Liver (tissue), 9 donors: ENCODE results near the gene PVALEF. TPM values are rescaled to one million over a fixed set of nuclear protein-coding genes. Genes with fewer than 3 reads are reported as not detected.

Source experiments
- DNase-seq: peaks from one replicate; pipeline ENCODE4 v3.0.0-alpha.2; 2017; ENCODE audit warnings: low spot score
- H3K27ac ChIP-seq, 2 donors: one replicate each; pipeline ENCODE4 v1.7.0; 2013; ENCODE audit warnings: inconsistent platforms in 2 of 2, low read length in 2 of 2, control low read depth in 1 of 2, low read depth in 1 of 2, mild to moderate bottlenecking in 1 of 2
- H3K27me3 ChIP-seq, 4 donors: one replicate each; pipeline versions ENCODE4 v1.6.1 to v1.7.0; 2013; ENCODE audit warnings: low read length in 3 of 4, inconsistent platforms in 1 of 4, mild to moderate bottlenecking in 1 of 4, moderate library complexity in 1 of 4; ENCODE audit not compliant: control insufficient read depth in 4 of 4, insufficient read depth in 4 of 4
- H3K36me3 ChIP-seq, 4 donors: one replicate each; pipeline versions ENCODE4 v1.6.1 to v1.7.0; 2013; ENCODE audit warnings: low read length in 3 of 4, mild to moderate bottlenecking in 3 of 4, low read depth in 1 of 4, moderate library complexity in 1 of 4; ENCODE audit not compliant: control insufficient read depth in 4 of 4, insufficient read depth in 3 of 4
- H3K4me1 ChIP-seq, 4 donors: one replicate each; pipeline versions ENCODE4 v1.6.1 to v1.7.0; 2013; ENCODE audit warnings: low read length in 3 of 4, mild to moderate bottlenecking in 3 of 4, moderate library complexity in 1 of 4; ENCODE audit not compliant: control insufficient read depth in 4 of 4, insufficient read depth in 4 of 4
- H3K4me3 ChIP-seq, 3 donors: one replicate each; pipeline versions ENCODE4 v1.6.1 to v1.7.0; 2013; ENCODE audit warnings: low read length in 3 of 3, control low read depth in 1 of 3, low read depth in 1 of 3, mild to moderate bottlenecking in 1 of 3
- H3K9ac ChIP-seq, 2 donors: one replicate each; pipeline ENCODE4 v1.7.0; 2013; ENCODE audit warnings: low read length in 2 of 2, mild to moderate bottlenecking in 2 of 2, moderate library complexity in 2 of 2, control low read depth in 1 of 2, low read depth in 1 of 2
- H3K9me3 ChIP-seq, 4 donors: one replicate each; pipeline versions ENCODE4 v1.6.1 to v1.7.0; 2013; ENCODE audit warnings: low read length in 3 of 4; ENCODE audit not compliant: control insufficient read depth in 4 of 4
- EGR1 ChIP-seq, 2 donors: IDR thresholded peaks; 2 replicates each; pipeline ENCODE4 v1.6.1; 2016 to 2018; ENCODE audit warnings: antibody characterized with exemption in 2 of 2, low read depth in 2 of 2
- FOXA1 ChIP-seq: IDR thresholded peaks from 2 replicates; pipeline ENCODE4 v1.6.1; 2016; ENCODE audit warnings: antibody characterized with exemption
- FOXA2 ChIP-seq: IDR thresholded peaks from 2 replicates; pipeline ENCODE4 v1.6.1; 2016; ENCODE audit warnings: antibody characterized with exemption
- GABPA ChIP-seq, 2 donors: IDR thresholded peaks in 1 of 2; conservative IDR thresholded peaks in 1 of 2; 2 replicates each; pipeline ENCODE4 v1.6.1; 2016; ENCODE audit warnings: antibody characterized with exemption in 2 of 2, mild to moderate bottlenecking in 1 of 2, moderate library complexity in 1 of 2
- HNF4A ChIP-seq, 2 donors: conservative IDR thresholded peaks; 2 replicates each; pipeline ENCODE4 v1.6.1; 2016; ENCODE audit warnings: antibody characterized with exemption in 2 of 2, mild to moderate bottlenecking in 2 of 2
- HNF4G ChIP-seq: IDR thresholded peaks from 2 replicates; pipeline ENCODE4 v1.6.1; 2016; ENCODE audit warnings: antibody characterized with exemption
- JUND ChIP-seq, 2 donors: IDR thresholded peaks; 2 replicates each; pipeline ENCODE4 v1.6.1; 2016; ENCODE audit warnings: antibody characterized with exemption in 2 of 2
- MAX ChIP-seq: IDR thresholded peaks from 2 replicates; pipeline ENCODE4 v1.6.1; 2016; ENCODE audit warnings: antibody characterized with exemption
- RAD21 ChIP-seq, 2 donors: IDR thresholded peaks; 2 replicates each; pipeline ENCODE4 v1.6.1; 2016; ENCODE audit warnings: antibody characterized with exemption in 2 of 2, mild to moderate bottlenecking in 2 of 2
- RXRA ChIP-seq, 2 donors: IDR thresholded peaks; 2 replicates each; pipeline ENCODE4 v1.6.1; 2017 to 2018; ENCODE audit warnings: antibody characterized with exemption in 2 of 2, mild to moderate bottlenecking in 1 of 2
- SP1 ChIP-seq: IDR thresholded peaks from 2 replicates; pipeline ENCODE4 v1.6.1; 2018; ENCODE audit warnings: antibody characterized with exemption, mild to moderate bottlenecking
- TAF1 ChIP-seq: conservative IDR thresholded peaks from 2 replicates; pipeline ENCODE4 v1.6.1; 2016; ENCODE audit warnings: antibody characterized with exemption, mild to moderate bottlenecking
- YY1 ChIP-seq: IDR thresholded peaks from 2 replicates; pipeline ENCODE4 v1.6.1; 2016; ENCODE audit warnings: antibody characterized with exemption, mild to moderate bottlenecking
- ZBTB33 ChIP-seq: IDR thresholded peaks from 2 replicates; pipeline ENCODE4 v1.6.1; 2016; ENCODE audit warnings: antibody characterized with exemption
- WGBS: extraction: QIAGEN DNeasy Blood & Tissue Kit; methylation state at CpG from one replicate; pipeline ENCODE4 v1.1.7; 2013; 5-methylcytosine and 5-hydroxymethylcytosine counted together
- polyA plus RNA-seq, 2 donors: library from polyadenylated mRNA; stranded (reverse) in 1 of 2; unstranded in 1 of 2; fragments of 200-250 nt in 1 of 2; fragments of >200 nt in 1 of 2; fragmentation: Nextera tagmentation in 1 of 2; extraction: Ambion mirVana in 1 of 2; gene quantifications; one replicate each; pipeline versions ENCODE4 v1.2.1 to v1.2.3, GENCODE V29; 2013 to 2015
- total RNA-seq, 2 donors: library from RNA; depleted of rRNA; stranded (reverse); fragments of >200 nt; gene quantifications; one replicate each; pipeline ENCODE4 v1.2.3, GENCODE V29; 2014
- TF ChIP-seq, protein P1 (sequence below): fragments of 150-350 bp; IDR thresholded peaks from 2 replicates; pipeline ENCODE4 v1.5.1; 2017; ENCODE audit warnings: improper control_type of control experiment, low read depth, low read length; ENCODE audit not compliant: missing input control
- donor health status: healthy.
- donor health status: healthy.
- donor health status: healthy.
- donor health status: healthy.
- donor health status: healthy.

The PVALEF gene
- total and polyA plus RNA-seq, 4 donors = not detected

GRCh38 chr17:81128338-81128737 lies 37.0 kb upstream of the PVALEF start:
- 90% methylated on average over 14 of the region's 14 CpGs for WGBS
- Histone ChIP-seq H3K36me3 (no peaks in the 10 kb centered on the region), H3K9ac (no peak overlapping the region), H3K27ac (no peak overlapping the region), H3K9me3 (no peaks in the 10 kb centered on the region), H3K4me3 (no peak overlapping the region), H3K4me1 (peaks cover 0 to 6% (median 0%) of the 10 kb centered on the region in 4 donors), H3K27me3 (no peaks in the 10 kb centered on the region)
- DNase-seq = no peak
- no peak for TF ChIP-seq HNF4G
- no peak for TF ChIP-seq HNF4A (conservative IDR thresholded peaks at IDR 0.05)
- TF ChIP-seq RXRA (IDR thresholded peaks at IDR 0.05) = no peak
- no peak for TF ChIP-seq TAF1
- no peak for TF ChIP-seq ZBTB33
- TF ChIP-seq RAD21 (IDR thresholded peaks at IDR 0.05) = no peak
- no peak for TF ChIP-seq YY1

GRCh38 chr17:81128774-81129173 lies 36.5 kb upstream of the PVALEF start:
- WGBS = 93% methylated on average over 23 of the region's 23 CpGs

More at GRCh38 chr17:81128774-81129173, 36.5 kb upstream of the PVALEF start:
- no peak overlapping the region for H3K4me3 ChIP-seq
- H3K4me1 ChIP-seq = peaks cover 0 to 7% (median 0%) of the 10 kb centered on the region in 4 donors
- no peak for TF ChIP-seq HNF4A (conservative IDR thresholded peaks at IDR 0.05)
- no peak for TF ChIP-seq SP1
- TF ChIP-seq ZBTB33 = no peak
- TF ChIP-seq TAF1 = no peak
- TF ChIP-seq FOXA1 = no peak
- no peak for TF ChIP-seq MAX
- TF ChIP-seq RXRA (IDR thresholded peaks at IDR 0.05) = no peak
- TF ChIP-seq JUND (IDR thresholded peaks at IDR 0.05) = no peak
- TF ChIP-seq, protein P1, sequence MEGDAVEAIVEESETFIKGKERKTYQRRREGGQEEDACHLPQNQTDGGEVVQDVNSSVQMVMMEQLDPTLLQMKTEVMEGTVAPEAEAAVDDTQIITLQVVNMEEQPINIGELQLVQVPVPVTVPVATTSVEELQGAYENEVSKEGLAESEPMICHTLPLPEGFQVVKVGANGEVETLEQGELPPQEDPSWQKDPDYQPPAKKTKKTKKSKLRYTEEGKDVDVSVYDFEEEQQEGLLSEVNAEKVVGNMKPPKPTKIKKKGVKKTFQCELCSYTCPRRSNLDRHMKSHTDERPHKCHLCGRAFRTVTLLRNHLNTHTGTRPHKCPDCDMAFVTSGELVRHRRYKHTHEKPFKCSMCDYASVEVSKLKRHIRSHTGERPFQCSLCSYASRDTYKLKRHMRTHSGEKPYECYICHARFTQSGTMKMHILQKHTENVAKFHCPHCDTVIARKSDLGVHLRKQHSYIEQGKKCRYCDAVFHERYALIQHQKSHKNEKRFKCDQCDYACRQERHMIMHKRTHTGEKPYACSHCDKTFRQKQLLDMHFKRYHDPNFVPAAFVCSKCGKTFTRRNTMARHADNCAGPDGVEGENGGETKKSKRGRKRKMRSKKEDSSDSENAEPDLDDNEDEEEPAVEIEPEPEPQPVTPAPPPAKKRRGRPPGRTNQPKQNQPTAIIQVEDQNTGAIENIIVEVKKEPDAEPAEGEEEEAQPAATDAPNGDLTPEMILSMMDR = no peak
- TF ChIP-seq FOXA2 = no peak
- no peak for TF ChIP-seq RAD21 (IDR thresholded peaks at IDR 0.05)
- TF ChIP-seq GABPA (IDR thresholded peaks at IDR 0.05 in 1 of 2, conservative IDR thresholded peaks at IDR 0.05 in 1 of 2) = no peak
- no peak for TF ChIP-seq EGR1 (IDR thresholded peaks at IDR 0.05; ENCODE audit: low read depth in 2 of 2)
- H3K36me3 ChIP-seq = no peaks in the 10 kb centered on the region
- H3K9me3 ChIP-seq = no peaks in the 10 kb centered on the region
- H3K9ac ChIP-seq = no peak overlapping the region
- no peak overlapping the region for H3K27ac ChIP-seq
- no peaks in the 10 kb centered on the region for H3K27me3 ChIP-seq
- DNase-seq = no peak
